Stimulated activated naive CD8-positive, alpha-beta T cell treated with anti-CD3 and anti-CD28 coated beads, Interleukin-15, Interleukin-2, amounts not matched to agents 100 ng/mL and 50 ng/mL, for 24 hours (primary cell): ENCODE measurements around the gene SF3A2.

Experiments used
- H3K27ac Mint-ChIP-seq: one replicate; pipeline ENCODE4 v1.8.0; 2021; ENCODE audit warnings: mild to moderate bottlenecking, mixed read lengths
- H3K27me3 Mint-ChIP-seq: one replicate; pipeline ENCODE4 v1.8.0; 2021; ENCODE audit warnings: mixed read lengths
- H3K36me3 Mint-ChIP-seq: one replicate; pipeline ENCODE4 v1.8.0; 2021; ENCODE audit warnings: low read depth, mixed read lengths
- H3K4me1 Mint-ChIP-seq: one replicate; pipeline ENCODE4 v1.8.0; 2021; ENCODE audit warnings: low read depth, mixed read lengths
- H3K4me3 Mint-ChIP-seq: one replicate; pipeline ENCODE4 v1.8.0; 2021; ENCODE audit warnings: mild to moderate bottlenecking, mixed read lengths
- H3K9me3 Mint-ChIP-seq: one replicate; pipeline ENCODE4 v1.8.0; 2021; ENCODE audit warnings: mixed read lengths

The SF3A2 gene

DNA sequence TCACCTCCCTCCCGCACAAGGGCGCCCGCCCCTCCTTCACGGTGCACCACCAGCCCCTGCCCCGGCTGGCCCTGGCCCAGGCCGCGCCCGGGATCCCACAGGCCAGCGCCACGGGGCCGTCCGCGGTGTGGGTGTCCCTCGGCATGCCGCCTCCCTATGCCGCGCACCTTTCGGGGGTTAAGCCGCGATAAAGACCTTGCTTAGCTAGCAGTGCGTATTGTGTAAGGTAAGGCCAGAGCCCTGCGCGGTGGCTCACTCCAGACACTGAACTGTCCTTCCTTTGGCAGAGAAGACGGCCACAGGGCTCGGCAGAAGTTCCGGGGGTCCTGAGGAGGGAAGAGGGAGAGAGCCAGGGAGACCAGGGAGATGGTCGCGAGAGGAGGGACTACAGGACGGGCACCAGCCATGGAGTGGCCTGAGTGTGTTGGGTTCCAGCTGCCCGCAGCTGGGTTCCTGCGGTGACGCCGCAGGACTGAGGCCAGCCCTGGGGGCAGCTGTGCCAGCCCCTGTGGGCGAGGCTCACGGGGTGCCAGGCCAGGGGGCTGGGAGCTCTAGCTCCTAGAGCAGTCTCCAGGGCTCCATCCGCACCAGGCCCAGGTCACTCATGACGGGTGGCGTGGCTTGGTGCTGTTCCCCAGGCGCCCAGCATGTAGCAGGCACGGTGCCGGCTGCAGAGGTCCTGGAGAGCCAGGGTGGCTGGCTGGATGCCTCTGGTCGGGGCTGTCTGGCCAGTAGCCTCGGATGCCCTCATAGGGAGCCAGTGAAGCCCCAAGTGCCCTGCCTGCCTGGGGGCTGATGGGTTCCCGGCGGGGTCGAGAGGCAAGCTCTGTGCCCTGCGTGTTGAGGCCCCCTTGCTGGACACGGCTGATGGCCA, 8.2 kb upstream of the SF3A2 start:
- peaks cover 39% of the 10 kb centered on the region for H3K36me3 Mint-ChIP-seq

DNA sequence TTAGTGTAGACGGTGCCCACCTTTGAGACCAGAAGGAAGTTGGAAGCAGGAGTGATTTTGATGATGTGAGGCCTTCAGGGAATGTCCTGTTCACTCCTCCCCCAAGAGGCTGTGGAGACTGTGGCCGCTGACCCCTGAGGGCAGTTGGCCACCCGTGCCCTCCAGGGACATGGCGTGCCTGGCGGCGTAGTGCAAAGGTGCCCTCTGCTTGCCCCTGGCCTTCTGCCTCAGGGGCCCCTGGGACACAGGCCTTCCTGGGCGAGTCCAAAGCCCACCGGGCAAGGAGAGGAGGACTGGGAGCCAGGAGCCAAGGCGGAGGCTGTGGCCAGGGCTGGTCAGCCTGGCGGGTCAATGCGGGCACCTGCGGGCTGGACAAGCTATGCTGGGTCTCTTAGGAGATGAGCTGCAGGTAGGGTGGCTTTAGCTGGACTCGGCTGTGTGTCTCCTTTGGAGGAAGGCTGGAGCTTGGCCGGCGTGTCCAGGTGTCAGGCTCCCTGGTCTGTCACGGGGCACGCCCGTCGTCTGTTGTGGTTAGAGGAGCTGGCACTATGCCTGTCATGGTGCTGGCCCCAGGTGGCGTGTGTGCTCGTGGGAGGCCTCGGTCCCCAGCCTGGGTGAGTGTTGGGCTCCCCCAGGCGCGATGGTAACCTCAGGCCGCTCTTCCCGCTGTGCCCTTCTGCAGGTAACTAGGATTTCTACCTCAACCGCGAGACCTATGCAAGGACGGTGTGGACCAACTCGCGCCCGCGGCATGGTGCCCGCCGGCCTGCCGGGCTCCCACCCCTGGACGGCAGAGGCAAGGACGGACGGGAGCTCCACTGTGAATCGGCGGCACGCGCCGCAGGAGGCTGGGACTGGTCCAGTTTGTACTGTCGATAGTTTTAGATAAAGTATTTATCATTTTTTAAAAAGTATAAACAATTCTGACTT, 7.3 kb upstream of the SF3A2 start:
- Mint-ChIP-seq H3K27ac (no peak overlapping the region), H3K27me3 (no peaks in the 10 kb centered on the region), H3K9me3 (no peaks in the 10 kb centered on the region), H3K4me1 (peaks cover 10% of the 10 kb centered on the region), H3K4me3 (no peak overlapping the region), H3K36me3 (peaks cover 36% of the 10 kb centered on the region)

More for the DNA sequence above, 8.2 kb upstream of the SF3A2 start:
- no peaks in the 10 kb centered on the region for H3K9me3 Mint-ChIP-seq
- no peak overlapping the region for H3K27ac Mint-ChIP-seq
- H3K4me1 Mint-ChIP-seq, result peaks cover 11% of the 10 kb centered on the region
- H3K4me3 Mint-ChIP-seq, result no peak overlapping the region
- H3K27me3 Mint-ChIP-seq, result no peaks in the 10 kb centered on the region

DNA sequence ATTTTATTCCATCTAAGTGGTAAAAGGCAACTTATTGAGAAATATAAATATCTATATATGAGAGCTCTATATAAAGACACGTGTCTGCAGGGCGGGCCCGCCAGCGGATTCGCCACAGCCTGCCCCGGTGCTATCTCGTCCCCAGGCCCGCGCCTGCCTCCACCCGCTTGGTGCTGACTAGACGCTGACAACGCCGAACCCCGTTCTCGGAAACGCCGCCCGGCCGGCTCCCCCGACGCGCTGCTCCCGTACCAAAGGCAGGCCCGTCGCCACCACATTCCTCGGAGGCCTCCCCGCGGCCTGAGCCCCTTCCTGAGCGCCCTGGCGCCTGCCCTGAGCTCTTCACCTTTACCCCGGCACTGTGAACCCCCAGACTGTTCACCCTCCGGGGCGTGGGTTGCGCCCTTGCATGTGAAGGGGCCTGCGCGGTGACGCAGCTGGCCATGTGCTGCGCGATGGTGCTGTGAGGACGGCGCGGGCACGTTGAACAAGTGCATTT, 6.5 kb upstream of the SF3A2 start:
- Mint-ChIP-seq H3K36me3 (peaks cover 31% of the 10 kb centered on the region), H3K4me3 (no peak overlapping the region)

DNA sequence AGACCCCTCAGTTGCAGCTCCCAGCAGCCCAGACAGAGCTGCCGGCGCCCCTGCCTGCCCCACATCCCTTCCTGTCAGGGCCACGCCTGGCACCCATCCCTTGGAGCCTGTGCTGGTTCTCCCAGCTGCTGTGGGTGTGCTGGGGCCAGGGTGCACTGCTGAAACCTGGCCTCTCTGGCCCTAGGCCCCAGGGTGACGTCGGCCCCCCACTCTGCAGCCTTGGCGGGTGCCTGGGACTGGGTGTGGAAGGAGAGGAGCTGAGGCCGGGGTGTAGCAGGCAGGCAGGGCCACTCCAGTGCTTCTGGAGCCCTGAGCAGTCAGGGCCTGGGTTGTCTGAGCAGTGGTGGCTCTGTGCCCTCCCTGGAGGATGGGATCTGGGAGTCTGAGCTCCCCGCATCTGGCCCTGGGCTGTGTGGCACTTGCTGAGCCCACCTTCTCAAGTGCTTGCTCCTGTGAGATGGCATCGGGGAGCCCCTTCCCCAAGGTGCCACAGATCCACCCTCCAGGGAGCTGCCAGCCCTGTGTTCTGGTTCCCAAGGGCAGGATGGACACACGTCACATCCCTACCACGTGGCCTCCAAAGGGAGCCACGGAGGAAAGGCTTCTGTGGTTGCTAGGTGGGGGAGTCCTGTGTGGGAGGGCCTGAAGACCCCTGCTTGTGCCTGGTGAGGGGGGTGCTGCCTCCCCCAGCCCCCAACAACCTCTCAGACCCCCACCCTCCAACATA, 5.7 kb upstream of the SF3A2 start:
- Mint-ChIP-seq H3K9me3 (no peaks in the 10 kb centered on the region), H3K27me3 (no peaks in the 10 kb centered on the region), H3K36me3 (peaks cover 26% of the 10 kb centered on the region), H3K4me3 (no peak overlapping the region), H3K27ac (no peak overlapping the region), H3K4me1 (peaks cover 19% of the 10 kb centered on the region)

More for the DNA sequence above, 6.5 kb upstream of the SF3A2 start:
- no peaks in the 10 kb centered on the region for H3K9me3 Mint-ChIP-seq
- H3K27me3 Mint-ChIP-seq, result no peaks in the 10 kb centered on the region
- H3K27ac Mint-ChIP-seq, result peak overlapping the region; percentile 3
- H3K4me1 Mint-ChIP-seq, result peaks cover 17% of the 10 kb centered on the region

DNA sequence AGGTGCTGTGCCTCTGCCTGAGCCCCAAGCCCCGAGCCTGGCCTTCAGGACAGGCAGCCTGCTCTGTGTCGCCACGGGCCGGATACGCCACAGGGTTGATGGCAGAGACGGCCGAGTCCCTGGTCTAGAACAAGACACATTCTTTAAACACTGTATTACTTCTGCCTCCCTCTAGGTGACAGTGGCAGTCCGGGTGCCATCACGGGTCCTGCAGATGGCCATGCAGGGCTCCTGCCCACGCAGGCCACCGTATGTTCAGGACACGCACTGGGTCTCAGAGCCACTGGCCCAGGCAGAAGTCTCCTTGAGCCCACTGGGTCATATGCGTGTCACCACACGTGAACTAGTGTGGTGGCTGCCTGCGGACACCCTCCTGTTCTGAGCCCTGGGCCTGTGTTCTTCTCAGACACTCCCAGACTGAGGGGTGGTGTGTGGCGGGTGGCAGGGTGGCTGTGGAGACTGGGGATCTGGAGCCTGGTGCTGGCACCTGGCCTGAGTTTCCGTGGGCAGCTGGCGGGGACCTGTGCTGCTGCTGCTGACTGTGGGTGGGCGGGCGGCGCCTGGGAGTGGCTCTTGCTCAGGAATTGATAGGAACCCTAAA, 4.9 kb upstream of the SF3A2 start:
- Mint-ChIP-seq H3K27me3 (peaks cover 4% of the 10 kb centered on the region), H3K36me3 (peaks cover 31% of the 10 kb centered on the region), H3K9me3 (no peaks in the 10 kb centered on the region), H3K4me1 (peaks cover 25% of the 10 kb centered on the region), H3K27ac (peak overlapping the region; percentile 65), H3K4me3 (no peak overlapping the region)

DNA sequence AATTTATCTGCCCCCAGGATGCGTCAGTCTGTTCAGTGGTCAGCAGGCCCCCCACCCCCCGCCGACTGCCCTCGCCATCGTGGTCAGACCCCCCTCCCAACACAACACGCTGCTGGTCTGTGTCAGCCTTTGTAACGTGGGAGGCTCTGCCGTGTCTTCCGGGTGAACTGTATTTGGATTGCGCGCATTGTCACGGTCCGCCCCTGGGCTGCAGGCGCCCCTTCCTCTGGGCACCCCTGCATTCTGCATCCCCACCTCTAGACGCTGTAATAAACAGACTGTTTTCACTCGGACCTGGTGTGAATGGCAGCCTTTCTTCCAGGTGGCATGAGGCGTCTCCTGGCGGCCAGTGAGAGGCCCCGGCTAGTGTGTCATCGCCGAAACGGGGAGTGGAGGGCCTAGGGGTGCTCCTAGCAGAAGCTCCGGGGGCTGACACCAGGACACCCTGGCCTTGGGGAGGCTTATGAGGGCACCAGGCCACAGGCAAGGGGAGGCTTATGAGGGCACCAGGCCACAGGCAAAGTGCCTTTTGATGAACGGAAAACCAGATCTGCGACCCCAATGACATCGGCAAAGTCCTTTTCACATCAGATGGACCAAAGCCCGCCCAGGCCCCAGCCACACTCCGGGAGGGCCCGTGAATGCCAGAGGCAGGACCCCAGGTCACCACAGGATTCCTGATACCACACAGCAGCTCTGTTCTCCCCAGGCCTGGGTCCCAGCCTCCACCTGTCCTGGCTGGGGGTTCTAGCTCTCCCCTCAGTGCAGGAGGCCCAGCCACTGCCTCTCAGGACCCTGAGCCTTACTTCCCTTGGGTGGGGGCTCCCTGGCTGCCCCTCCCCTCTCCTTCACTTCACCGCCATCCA, 4.1 kb upstream of the SF3A2 start:
- Mint-ChIP-seq H3K36me3 (peaks cover 35% of the 10 kb centered on the region), H3K27ac (peak overlapping the region; percentile 70), H3K4me3 (no peak overlapping the region), H3K4me1 (peaks cover 28% of the 10 kb centered on the region), H3K27me3 (peaks cover 4% of the 10 kb centered on the region), H3K9me3 (no peaks in the 10 kb centered on the region)

DNA sequence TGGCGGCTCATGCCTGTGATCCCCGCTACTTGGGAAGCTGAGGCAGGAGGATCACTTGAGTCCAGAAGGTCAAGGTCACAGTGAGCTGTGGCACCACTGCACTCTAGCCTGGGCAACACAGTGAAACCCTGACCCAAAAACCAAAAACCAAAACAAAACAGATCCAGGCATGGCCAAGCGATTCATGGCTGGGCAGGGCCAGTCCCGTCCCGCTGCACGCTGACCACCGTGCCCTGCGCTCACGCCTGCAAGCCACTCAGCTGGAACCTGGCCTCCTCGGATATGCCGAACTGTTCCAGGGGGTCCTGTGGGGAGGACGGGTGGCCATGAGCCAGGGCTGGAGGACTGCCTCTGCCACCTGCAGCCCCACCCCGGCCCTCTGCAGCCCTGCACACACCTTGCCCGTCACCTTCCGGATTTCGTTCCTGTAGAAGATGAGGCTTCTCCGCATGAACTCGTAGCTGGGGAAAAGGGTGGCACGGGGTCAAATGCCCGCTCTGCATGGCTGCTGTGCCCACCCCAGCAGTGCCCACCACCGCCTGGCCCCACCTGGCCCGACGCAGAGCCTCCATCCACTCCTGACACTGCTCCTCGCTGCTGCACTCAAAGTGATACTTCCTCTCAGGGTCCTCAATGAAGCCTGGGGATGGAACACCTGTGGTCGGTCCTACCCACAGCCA, 2.9 kb upstream of the SF3A2 start:
- peak overlapping the region; percentile 98 for H3K4me3 Mint-ChIP-seq
- H3K9me3 Mint-ChIP-seq, result no peaks in the 10 kb centered on the region
- H3K4me1 Mint-ChIP-seq, result peaks cover 40% of the 10 kb centered on the region
- peaks cover 4% of the 10 kb centered on the region for H3K27me3 Mint-ChIP-seq
- H3K27ac Mint-ChIP-seq, result peak overlapping the region; percentile 32
- H3K36me3 Mint-ChIP-seq, result peaks cover 47% of the 10 kb centered on the region

DNA sequence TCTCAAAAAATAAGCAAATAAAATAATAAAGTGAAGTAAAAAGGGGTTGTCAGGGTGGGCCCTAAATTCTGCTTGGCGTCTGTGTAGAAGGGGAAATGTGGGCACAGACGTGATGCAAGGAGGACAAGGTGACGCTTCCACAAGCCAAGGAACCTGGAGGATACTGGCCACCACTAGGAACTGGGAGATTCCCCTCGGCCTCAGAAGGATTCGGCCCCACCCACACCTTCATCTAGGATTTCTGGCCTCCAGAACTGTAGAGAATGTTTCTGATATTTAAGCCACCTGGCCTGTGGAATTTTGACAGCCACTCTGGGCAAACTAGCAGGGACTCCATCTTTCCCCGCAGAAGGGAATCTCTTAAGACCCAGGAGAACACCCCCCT, 1.6 kb upstream of the SF3A2 start:
- peak overlapping the region; percentile 98 for H3K4me3 Mint-ChIP-seq
- peaks cover 4% of the 10 kb centered on the region for H3K27me3 Mint-ChIP-seq
- peaks cover 52% of the 10 kb centered on the region for H3K36me3 Mint-ChIP-seq
- no peaks in the 10 kb centered on the region for H3K9me3 Mint-ChIP-seq
- peak overlapping the region; percentile 89 for H3K27ac Mint-ChIP-seq
- H3K4me1 Mint-ChIP-seq, result peaks cover 52% of the 10 kb centered on the region

DNA sequence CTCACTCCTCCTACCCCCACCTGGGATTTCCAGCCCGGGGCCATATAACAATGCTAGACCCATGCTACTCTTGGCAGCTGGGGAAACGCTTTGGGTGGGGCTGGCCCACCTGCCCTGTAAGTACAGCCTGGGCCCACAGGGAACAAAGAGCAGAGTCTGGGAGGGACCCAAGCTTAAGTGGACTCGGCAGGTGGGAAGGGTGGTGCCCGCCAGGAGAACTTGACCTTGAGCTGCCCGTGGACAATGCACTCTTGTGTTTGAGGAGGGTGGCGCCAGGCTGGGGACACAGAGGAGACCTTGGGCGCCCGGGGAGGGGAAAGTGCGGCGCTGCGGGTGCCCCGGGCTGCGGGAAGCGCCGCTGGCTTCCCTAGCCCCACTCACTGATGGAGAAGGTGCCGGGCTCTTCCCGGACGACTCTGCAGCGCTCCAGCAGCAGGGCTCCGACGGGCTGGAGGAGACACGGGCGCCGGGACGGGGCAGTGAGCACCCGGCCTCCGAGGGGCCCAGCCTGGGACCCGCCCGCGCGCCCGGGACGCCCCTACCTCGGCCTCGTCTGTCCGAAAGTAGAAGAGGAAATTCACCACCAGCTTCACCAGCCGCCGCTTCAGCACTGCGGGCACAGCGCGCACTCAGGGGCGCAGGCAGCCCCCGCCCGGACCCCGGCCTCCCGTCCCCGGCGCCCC, 1.1 kb upstream of the SF3A2 start:
- peak overlapping the region; percentile 98 for H3K4me3 Mint-ChIP-seq
- peaks cover 57% of the 10 kb centered on the region for H3K4me1 Mint-ChIP-seq
- H3K27me3 Mint-ChIP-seq, result peaks cover 4% of the 10 kb centered on the region
- H3K36me3 Mint-ChIP-seq, result peaks cover 52% of the 10 kb centered on the region
- H3K27ac Mint-ChIP-seq, result peak overlapping the region; percentile 89
- H3K9me3 Mint-ChIP-seq, result no peaks in the 10 kb centered on the region

DNA sequence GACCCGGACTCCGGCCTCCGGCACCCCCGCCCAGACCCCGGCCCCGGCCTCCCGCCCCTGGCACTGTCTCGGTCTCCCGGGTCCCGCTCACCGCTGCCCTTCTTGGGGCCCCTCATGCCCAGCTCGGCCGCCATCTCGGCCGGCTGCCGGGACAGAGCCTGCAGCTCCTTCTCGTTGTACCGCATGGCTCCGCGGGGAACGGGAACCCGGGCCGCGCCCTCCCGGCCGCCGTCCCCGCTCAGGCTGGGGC, 635 bp upstream of the SF3A2 start:
- Mint-ChIP-seq H3K27me3 (peaks cover 4% of the 10 kb centered on the region), H3K4me1 (peaks cover 62% of the 10 kb centered on the region), H3K27ac (peak overlapping the region; percentile 99), H3K4me3 (peak overlapping the region; percentile 98), H3K36me3 (peaks cover 55% of the 10 kb centered on the region), H3K9me3 (no peaks in the 10 kb centered on the region)

DNA sequence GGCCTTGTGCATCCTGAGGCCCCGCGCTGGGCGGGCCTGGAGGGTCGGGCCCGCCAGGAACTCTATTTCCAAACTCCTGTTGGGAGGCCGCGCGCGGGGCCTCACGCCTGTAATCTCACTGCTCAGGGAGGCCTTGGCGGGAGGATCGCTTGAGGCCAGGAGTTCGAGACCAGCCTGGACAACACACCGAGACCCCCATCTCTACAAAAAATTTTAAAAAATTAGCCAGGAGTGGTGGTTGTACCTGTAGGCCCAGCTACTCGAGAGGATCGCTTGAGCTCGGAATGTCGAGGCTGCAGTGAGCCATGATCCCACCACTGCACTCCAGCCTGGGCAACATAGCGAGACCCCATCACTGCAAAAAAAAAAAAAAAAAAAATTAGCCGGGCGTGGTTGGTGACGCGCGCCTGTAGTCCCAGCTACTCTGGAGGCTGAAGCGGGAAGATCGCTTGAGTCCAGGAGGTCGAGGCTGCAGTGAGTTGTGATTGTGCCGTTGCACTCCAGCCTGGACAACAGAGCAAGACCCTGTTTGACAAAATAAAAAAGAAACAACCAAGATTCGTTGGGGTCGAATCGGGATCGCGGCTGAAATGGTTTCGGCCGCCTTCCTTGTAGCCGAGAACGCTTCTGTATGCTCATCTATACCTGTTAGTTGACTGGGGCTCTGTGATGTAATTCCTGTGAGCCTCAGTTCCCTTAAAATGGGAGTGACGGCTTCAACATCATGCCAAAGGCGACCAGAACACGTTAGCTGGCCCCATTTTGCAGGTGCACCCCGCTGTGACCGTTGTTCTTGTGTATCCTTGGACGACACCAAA, 636 bp downstream of the SF3A2 start:
- peaks cover 56% of the 10 kb centered on the region for H3K36me3 Mint-ChIP-seq
- no peaks in the 10 kb centered on the region for H3K9me3 Mint-ChIP-seq
- peak overlapping the region; percentile 98 for H3K4me3 Mint-ChIP-seq
- peaks cover 4% of the 10 kb centered on the region for H3K27me3 Mint-ChIP-seq
- peaks cover 72% of the 10 kb centered on the region for H3K4me1 Mint-ChIP-seq
- peak overlapping the region; percentile 99 for H3K27ac Mint-ChIP-seq

DNA sequence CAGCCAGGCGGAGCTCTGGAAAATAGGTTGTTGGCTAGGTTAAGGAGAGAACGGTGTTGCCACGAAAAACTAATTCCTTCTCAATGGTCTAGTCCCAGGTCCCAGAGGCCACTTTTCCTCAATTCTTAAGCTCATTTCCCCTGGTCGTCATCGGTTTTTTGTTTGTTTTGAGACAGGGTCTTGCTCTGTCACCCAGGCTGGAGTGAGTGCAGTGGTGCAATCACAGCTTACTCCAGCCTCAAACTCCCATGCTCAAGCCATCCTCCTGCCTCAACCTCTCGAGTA, 1.2 kb downstream of the SF3A2 start:
- Mint-ChIP-seq H3K4me3 (peak overlapping the region; percentile 98), H3K27ac (peak overlapping the region; percentile 99), H3K27me3 (peaks cover 4% of the 10 kb centered on the region), H3K9me3 (no peaks in the 10 kb centered on the region), H3K36me3 (peaks cover 62% of the 10 kb centered on the region), H3K4me1 (peaks cover 78% of the 10 kb centered on the region)
